ENCODE data around the gene CFAP100. TPM values are rescaled to one million over a fixed set of nuclear protein-coding genes. Genes with fewer than 3 reads are reported as not detected.

The CFAP100 gene
- total RNA-seq, 1 experiment from 2014 or later, result not detected

DNA sequence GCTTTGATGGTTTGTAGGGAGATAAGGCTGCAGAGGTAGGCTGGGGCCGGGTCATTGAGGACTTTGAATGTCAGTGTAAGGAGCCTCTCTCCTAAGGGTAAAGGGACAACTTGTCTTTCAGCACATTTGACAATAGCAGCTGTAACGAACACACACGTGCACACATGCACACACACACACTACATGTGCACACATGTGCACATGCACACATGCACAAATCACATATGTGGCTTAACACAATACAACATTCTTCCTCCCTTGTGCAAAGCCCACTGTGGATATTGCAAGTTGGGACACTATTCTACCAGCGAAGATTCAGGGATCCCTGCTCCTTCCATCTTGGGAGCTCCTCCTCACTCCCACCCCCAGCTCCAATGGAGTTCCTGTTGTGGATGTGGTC is 1.1 kb upstream of the CFAP100 start:
- intact Hi-C loops (cut with micrococcal nuclease; ENCODE audit: unreplicated experiment), result no loop called here
- Mint-ChIP-seq H3K27me3 (ENCODE audit: unreplicated experiment) (peaks cover 58% of the 10 kb centered on the region), H3K27ac (ENCODE audit: unreplicated experiment) (no peak overlapping the region), H3K36me3 (ENCODE audit: insufficient read depth, unreplicated experiment) (peaks cover 12% of the 10 kb centered on the region), H3K4me1 (ENCODE audit: low read depth, unreplicated experiment) (peaks cover 18% of the 10 kb centered on the region), H3K9me3 (ENCODE audit: low read depth, unreplicated experiment) (no peaks in the 10 kb centered on the region), H3K4me3 (ENCODE audit: low read depth, unreplicated experiment) (no peak overlapping the region)
- CTCF ChIA-PET, result interaction anchor here (0.6 to 1.5 kb wide), 2 partner anchors 12 to 270 kb away, joined by 3 read pairs; no protein-coding TSS in a partner anchor
- BruUV-seq (replicated peaks), result no TSS peak
- DNase-seq, result no peak
- TF ChIP-seq, protein P1, sequence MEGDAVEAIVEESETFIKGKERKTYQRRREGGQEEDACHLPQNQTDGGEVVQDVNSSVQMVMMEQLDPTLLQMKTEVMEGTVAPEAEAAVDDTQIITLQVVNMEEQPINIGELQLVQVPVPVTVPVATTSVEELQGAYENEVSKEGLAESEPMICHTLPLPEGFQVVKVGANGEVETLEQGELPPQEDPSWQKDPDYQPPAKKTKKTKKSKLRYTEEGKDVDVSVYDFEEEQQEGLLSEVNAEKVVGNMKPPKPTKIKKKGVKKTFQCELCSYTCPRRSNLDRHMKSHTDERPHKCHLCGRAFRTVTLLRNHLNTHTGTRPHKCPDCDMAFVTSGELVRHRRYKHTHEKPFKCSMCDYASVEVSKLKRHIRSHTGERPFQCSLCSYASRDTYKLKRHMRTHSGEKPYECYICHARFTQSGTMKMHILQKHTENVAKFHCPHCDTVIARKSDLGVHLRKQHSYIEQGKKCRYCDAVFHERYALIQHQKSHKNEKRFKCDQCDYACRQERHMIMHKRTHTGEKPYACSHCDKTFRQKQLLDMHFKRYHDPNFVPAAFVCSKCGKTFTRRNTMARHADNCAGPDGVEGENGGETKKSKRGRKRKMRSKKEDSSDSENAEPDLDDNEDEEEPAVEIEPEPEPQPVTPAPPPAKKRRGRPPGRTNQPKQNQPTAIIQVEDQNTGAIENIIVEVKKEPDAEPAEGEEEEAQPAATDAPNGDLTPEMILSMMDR (IDR thresholded peaks at IDR 0.05; ENCODE audit: unreplicated experiment), result no peak

DNA sequence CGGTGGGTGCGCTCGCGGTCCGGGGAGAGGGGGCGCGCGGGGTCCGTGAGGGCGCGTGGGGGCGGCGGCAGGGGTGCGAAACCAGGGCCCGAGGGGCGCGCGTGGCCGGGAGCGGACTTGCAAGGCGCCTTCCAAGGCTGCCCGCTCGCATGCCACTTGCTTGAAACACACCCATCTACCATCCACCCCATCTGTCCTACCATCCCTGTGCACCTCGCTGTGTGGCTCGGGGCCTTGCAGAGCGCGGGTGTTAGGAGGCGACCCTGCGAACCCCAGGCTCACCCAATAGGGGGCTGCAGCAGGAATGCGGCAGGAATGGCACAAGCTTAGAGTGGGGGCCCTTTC is 240 bp downstream of the CFAP100 start:
- Mint-ChIP-seq H3K9me3 (ENCODE audit: low read depth, unreplicated experiment) (peaks cover 2% of the 10 kb centered on the region), H3K27ac (ENCODE audit: unreplicated experiment) (no peak overlapping the region), H3K27me3 (ENCODE audit: unreplicated experiment) (peaks cover 52% of the 10 kb centered on the region), H3K36me3 (ENCODE audit: insufficient read depth, unreplicated experiment) (no peaks in the 10 kb centered on the region), H3K4me1 (ENCODE audit: low read depth, unreplicated experiment) (peaks cover 23% of the 10 kb centered on the region), H3K4me3 (ENCODE audit: low read depth, unreplicated experiment) (no peak overlapping the region)
- no peak for DNase-seq
- no TSS peak for BruUV-seq (replicated peaks)
- intact Hi-C loops (cut with micrococcal nuclease; ENCODE audit: unreplicated experiment), result loop anchor here (5.0 kb wide), 1 partner anchor 77 kb away; no protein-coding TSS in a partner anchor
- TF ChIP-seq, protein P1 (IDR thresholded peaks at IDR 0.05; ENCODE audit: unreplicated experiment), result no peak
- CTCF ChIA-PET, result no interaction called here

DNA sequence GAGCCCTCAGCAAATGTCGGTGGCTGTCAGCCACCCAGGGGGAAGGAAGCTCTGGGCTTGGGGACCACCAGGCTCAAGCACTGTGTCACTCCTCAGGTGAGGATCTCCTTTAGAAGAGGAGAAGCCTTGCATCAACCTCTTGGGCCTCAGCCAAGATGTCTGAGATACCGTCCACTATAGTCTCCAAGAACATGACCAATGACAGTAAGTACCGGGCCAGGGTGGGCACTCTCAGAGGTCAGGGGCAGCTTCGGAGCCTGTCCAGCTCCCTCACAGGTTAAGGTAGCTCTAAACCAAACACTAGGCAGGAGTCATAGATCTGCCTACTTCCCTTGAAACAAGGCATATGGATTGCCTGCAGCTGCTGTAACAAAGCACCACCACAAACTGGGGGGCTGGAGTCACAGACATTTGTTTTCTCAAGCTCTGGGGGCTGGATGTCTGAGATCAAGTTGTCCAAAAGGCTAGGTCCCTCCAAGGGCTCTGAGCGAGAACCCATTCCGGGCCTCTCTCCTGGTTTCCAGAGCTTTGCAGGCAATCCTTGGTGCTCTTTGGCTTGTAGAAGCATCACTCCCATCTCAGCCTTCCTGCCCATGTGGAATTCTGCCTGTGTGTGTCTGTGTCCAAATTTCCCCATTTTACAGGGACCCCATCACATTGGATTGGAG is 1.3 kb downstream of the CFAP100 start:
- CTCF ChIA-PET, result interaction anchor here (0.6 to 1.0 kb wide), 3 partner anchors 12 to 419 kb away, joined by 3 read pairs; no protein-coding TSS in a partner anchor
- intact Hi-C loops (cut with micrococcal nuclease; ENCODE audit: unreplicated experiment), result loop anchor here (5.0 kb wide), 1 partner anchor 76 kb away; no protein-coding TSS in a partner anchor
- H3K36me3 Mint-ChIP-seq (ENCODE audit: insufficient read depth, unreplicated experiment), result no peaks in the 10 kb centered on the region
- H3K27me3 Mint-ChIP-seq (ENCODE audit: unreplicated experiment), result peaks cover 42% of the 10 kb centered on the region
- no peak for DNase-seq
- no peak overlapping the region for H3K27ac Mint-ChIP-seq (ENCODE audit: unreplicated experiment)
- H3K4me1 Mint-ChIP-seq (ENCODE audit: low read depth, unreplicated experiment), result peaks cover 17% of the 10 kb centered on the region
- H3K9me3 Mint-ChIP-seq (ENCODE audit: low read depth, unreplicated experiment), result peaks cover 2% of the 10 kb centered on the region
- TF ChIP-seq, protein P1 (IDR thresholded peaks at IDR 0.05; ENCODE audit: unreplicated experiment), result no peak
- no TSS peak for BruUV-seq (replicated peaks)
- no peak overlapping the region for H3K4me3 Mint-ChIP-seq (ENCODE audit: low read depth, unreplicated experiment)

DNA sequence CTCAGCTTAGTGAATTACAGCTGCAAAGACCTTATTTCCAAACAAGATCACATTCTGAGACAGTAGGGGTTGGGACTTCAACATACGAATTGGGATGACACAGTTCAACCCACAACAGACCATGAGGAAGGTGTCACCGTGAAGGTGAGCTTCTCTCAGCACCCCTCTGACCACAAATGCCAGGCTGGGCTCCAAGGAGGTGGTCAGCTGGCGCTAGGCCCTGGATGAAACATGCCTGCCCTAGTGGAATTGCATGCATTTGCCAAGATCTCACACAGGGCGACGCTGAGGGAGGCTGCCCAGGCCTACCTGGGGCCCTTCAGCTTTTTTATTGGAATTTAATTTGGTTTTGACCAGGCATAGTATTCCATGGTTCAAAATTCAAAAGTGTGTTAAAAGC is 1.8 kb downstream of the CFAP100 start:
- no peaks in the 10 kb centered on the region for H3K36me3 Mint-ChIP-seq (ENCODE audit: insufficient read depth, unreplicated experiment)
- H3K9me3 Mint-ChIP-seq (ENCODE audit: low read depth, unreplicated experiment), result peaks cover 2% of the 10 kb centered on the region
- H3K27ac Mint-ChIP-seq (ENCODE audit: unreplicated experiment), result no peak overlapping the region
- intact Hi-C loops (cut with micrococcal nuclease; ENCODE audit: unreplicated experiment), result loop anchor here (5.0 kb wide), 1 partner anchor 76 kb away; no protein-coding TSS in a partner anchor
- TF ChIP-seq, protein P1 (IDR thresholded peaks at IDR 0.05; ENCODE audit: unreplicated experiment), result no peak
- peaks cover 40% of the 10 kb centered on the region for H3K27me3 Mint-ChIP-seq (ENCODE audit: unreplicated experiment)
- CTCF ChIA-PET, result interaction anchor here (0.6 to 1.0 kb wide), 4 partner anchors 11 to 419 kb away, joined by 3 to 4 read pairs (median 3); no protein-coding TSS in a partner anchor
- no peak for DNase-seq
- no peak overlapping the region for H3K4me3 Mint-ChIP-seq (ENCODE audit: low read depth, unreplicated experiment)
- BruUV-seq (replicated peaks), result no TSS peak
- H3K4me1 Mint-ChIP-seq (ENCODE audit: low read depth, unreplicated experiment), result peaks cover 15% of the 10 kb centered on the region

Measured in Calu3 (cell line).